Small intestine (tissue), 7 donors: ENCODE measurements around the gene CCDC178. TPM values are rescaled to one million over a fixed set of nuclear protein-coding genes. Genes with fewer than 3 reads are reported as not detected.

Experiments
- DNase-seq, 2 donors: peaks; one replicate each; pipeline versions ENCODE4 v3.0.0 to v3.0.0-alpha.2; 2013
- FAIRE-seq: peaks from 2 replicates; lab custom pipeline; 2012; peaks lifted over from hg19 to GRCh38; lab: Jason Lieb, UNC
- H3K27ac ChIP-seq, 3 donors: one replicate each; pipeline ENCODE4 v1.5.1; 2013; ENCODE audit warnings: low read length in 2 of 3, mild to moderate bottlenecking in 2 of 3, control low read depth in 1 of 3, inconsistent platforms in 1 of 3, low read depth in 1 of 3, moderate library complexity in 1 of 3
- H3K27me3 ChIP-seq, 3 donors: one replicate each; pipeline ENCODE4 v1.6.1; 2013; ENCODE audit warnings: low read length in 3 of 3, inconsistent platforms in 1 of 3; ENCODE audit not compliant: control insufficient read depth in 3 of 3, insufficient read depth in 3 of 3
- H3K36me3 ChIP-seq, 3 donors: one replicate each; pipeline ENCODE4 v1.6.1; 2013; ENCODE audit warnings: low read length in 3 of 3, inconsistent platforms in 1 of 3, low read depth in 1 of 3, mild to moderate bottlenecking in 1 of 3, moderate library complexity in 1 of 3; ENCODE audit not compliant: control insufficient read depth in 3 of 3, insufficient read depth in 2 of 3
- H3K4me1 ChIP-seq, 3 donors: one replicate each; pipeline ENCODE4 v1.6.1; 2013; ENCODE audit warnings: low read length in 2 of 3, inconsistent platforms in 1 of 3, low read depth in 1 of 3, mild to moderate bottlenecking in 1 of 3, moderate library complexity in 1 of 3; ENCODE audit not compliant: control insufficient read depth in 3 of 3, insufficient read depth in 2 of 3
- H3K4me3 ChIP-seq, 3 donors: one replicate each; pipeline ENCODE4 v1.5.1; 2013; ENCODE audit warnings: low read length in 3 of 3, control low read depth in 1 of 3, inconsistent platforms in 1 of 3, low read depth in 1 of 3, mild to moderate bottlenecking in 1 of 3, moderate library complexity in 1 of 3
- H3K9me3 ChIP-seq, 2 donors: one replicate each; pipeline ENCODE4 v1.6.1; 2013; ENCODE audit warnings: low read depth in 1 of 2, low read length in 1 of 2; ENCODE audit not compliant: control insufficient read depth in 2 of 2, insufficient read depth in 1 of 2
- WGBS, 3 donors: extraction: QIAGEN DNeasy Blood & Tissue Kit; methylation state at CpG; one replicate each; pipeline ENCODE4 v1.1.7; 2013; 5-methylcytosine and 5-hydroxymethylcytosine counted together
- polyA plus RNA-seq, 4 donors: library from polyadenylated mRNA; stranded (reverse) in 3 of 4; unstranded in 1 of 4; fragments of 200-250 nt in 3 of 4; fragments of 120-200 nt in 1 of 4; gene quantifications; one replicate each; pipeline versions ENCODE4 v1.2.1 to v1.2.3, GENCODE V29; 2013
- donor health status: healthy with polysubstance abuse.
- donor health status: control.
- donor health status: control.
- donor health status: Bipolar disorder and iron deficiency.
- donor health status: healthy.

The CCDC178 gene
- polyA plus RNA-seq, 4 donors = 0.45 to 0.52 TPM; not detected in 2

- H3K27me3 ChIP-seq = no peaks in the 10 kb centered on the region
- FAIRE-seq (no peak), DNase-seq (no peak)
- H3K9me3 ChIP-seq = no peaks in the 10 kb centered on the region
- H3K4me1 ChIP-seq = no peaks in the 10 kb centered on the region
- H3K4me3 ChIP-seq = no peak overlapping the region
- no peak overlapping the region for H3K27ac ChIP-seq
- H3K36me3 ChIP-seq = no peaks in the 10 kb centered on the region
Measured at GRCh38 chr18:33034212-33034611, 406.3 kb downstream of the CCDC178 start.

- Histone ChIP-seq H3K4me1 (no peaks in the 10 kb centered on the region), H3K36me3 (no peaks in the 10 kb centered on the region), H3K9me3 (no peaks in the 10 kb centered on the region), H3K4me3 (no peak overlapping the region), H3K27ac (no peak overlapping the region), H3K27me3 (no peaks in the 10 kb centered on the region)
- FAIRE-seq (peak; percentile 33), DNase-seq (no peak)
Measured at GRCh38 chr18:33022370-33022769, 418.2 kb downstream of the CCDC178 start.

- Histone ChIP-seq H3K36me3 (no peaks in the 10 kb centered on the region), H3K27me3 (no peaks in the 10 kb centered on the region), H3K27ac (no peak overlapping the region), H3K4me3 (no peak overlapping the region), H3K9me3 (no peaks in the 10 kb centered on the region), H3K4me1 (no peaks in the 10 kb centered on the region)
- FAIRE-seq (no peak), DNase-seq (no peak)
- 54 to 65% (median 55%) methylated on average over 2 of the region's 2 CpGs for WGBS, 3 donors
Measured at GRCh38 chr18:33020877-33021276, 419.6 kb downstream of the CCDC178 start.

GRCh38 chr18:33014060-33014796 lies 426.3 kb downstream of the CCDC178 start:
- H3K27ac ChIP-seq = no peak overlapping the region
- H3K9me3 ChIP-seq = no peaks in the 10 kb centered on the region
- no peak for FAIRE-seq
- no peaks in the 10 kb centered on the region for H3K4me1 ChIP-seq
- no peaks in the 10 kb centered on the region for H3K36me3 ChIP-seq
- 11 to 28% (median 26%) methylated on average over 5 of the region's 5 CpGs for WGBS, 3 donors
- peak; percentile 4 to 6 for DNase-seq
- no peak overlapping the region for H3K4me3 ChIP-seq
- no peaks in the 10 kb centered on the region for H3K27me3 ChIP-seq

GRCh38 chr18:33010149-33010548 lies 430.4 kb downstream of the CCDC178 start:
- WGBS, 3 donors = 61 to 64% (median 64%) methylated on average over 2 of the region's 2 CpGs
- Histone ChIP-seq H3K27me3 (no peaks in the 10 kb centered on the region), H3K27ac (no peak overlapping the region), H3K9me3 (no peaks in the 10 kb centered on the region), H3K4me3 (no peak overlapping the region), H3K36me3 (no peaks in the 10 kb centered on the region), H3K4me1 (no peaks in the 10 kb centered on the region)
- DNase-seq (no peak), FAIRE-seq (no peak)

- FAIRE-seq (no peak), DNase-seq (no peak)
- 88 to 94% (median 88%) methylated on average over 1 of the region's 1 CpG for WGBS, 3 donors
- Histone ChIP-seq H3K27ac (no peak overlapping the region), H3K4me1 (no peaks in the 10 kb centered on the region), H3K27me3 (no peaks in the 10 kb centered on the region), H3K36me3 (no peaks in the 10 kb centered on the region), H3K9me3 (no peaks in the 10 kb centered on the region), H3K4me3 (no peak overlapping the region)
Measured at GRCh38 chr18:32998921-32999320, 441.6 kb downstream of the CCDC178 start.

GRCh38 chr18:32998285-32998684 lies 442.2 kb downstream of the CCDC178 start:
- H3K4me3 ChIP-seq = no peak overlapping the region
- 61 to 69% (median 66%) methylated on average over 3 of the region's 3 CpGs for WGBS, 3 donors
- no peak for DNase-seq
- no peak overlapping the region for H3K27ac ChIP-seq
- no peaks in the 10 kb centered on the region for H3K27me3 ChIP-seq
- H3K36me3 ChIP-seq = no peaks in the 10 kb centered on the region
- H3K9me3 ChIP-seq = no peaks in the 10 kb centered on the region
- no peak for FAIRE-seq
- no peaks in the 10 kb centered on the region for H3K4me1 ChIP-seq

- H3K27me3 ChIP-seq = no peaks in the 10 kb centered on the region
- FAIRE-seq = no peak
- H3K4me3 ChIP-seq = no peak overlapping the region
- no peak overlapping the region for H3K27ac ChIP-seq
- no peaks in the 10 kb centered on the region for H3K4me1 ChIP-seq
- H3K36me3 ChIP-seq = no peaks in the 10 kb centered on the region
- 56 to 59% (median 56%) methylated on average over 1 of the region's 1 CpG for WGBS, 3 donors
- DNase-seq = no peak
- H3K9me3 ChIP-seq = no peaks in the 10 kb centered on the region
Measured at GRCh38 chr18:32983721-32984120, 456.8 kb downstream of the CCDC178 start.

- no peak for FAIRE-seq
- H3K27me3 ChIP-seq = no peaks in the 10 kb centered on the region
- 51 to 67% (median 66%) methylated on average over 2 of the region's 2 CpGs for WGBS, 3 donors
Measured at GRCh38 chr18:32980896-32981295, 459.6 kb downstream of the CCDC178 start.

More at GRCh38 chr18:32980896-32981295, 459.6 kb downstream of the CCDC178 start:
- no peak overlapping the region for H3K27ac ChIP-seq
- no peaks in the 10 kb centered on the region for H3K9me3 ChIP-seq
- DNase-seq = no peak
- H3K36me3 ChIP-seq = no peaks in the 10 kb centered on the region
- no peaks in the 10 kb centered on the region for H3K4me1 ChIP-seq
- H3K4me3 ChIP-seq = no peak overlapping the region
